KMS-11 (cell line): ENCODE data around the gene BEST1.

Experiments
- H2AFZ ChIP-seq: fragments of 200-600 bp; sonication (generic); 2 replicates; pipeline ENCODE4 v1.6.1; 2016; ENCODE audit warnings: antibody characterized with exemption, mixed run types, low read depth
- H3K27ac ChIP-seq: fragments of 200-600 bp; sonication (generic); 2 replicates; pipeline ENCODE4 v1.6.1; 2016; ENCODE audit warnings: mild to moderate bottlenecking, mixed run types
- H3K27me3 ChIP-seq: fragments of 200-600 bp; sonication (generic); 2 replicates; pipeline ENCODE4 v1.6.1; 2017; ENCODE audit warnings: mild to moderate bottlenecking, low read depth, mixed run types, moderate library complexity; ENCODE audit not compliant: insufficient read depth
- H3K36me3 ChIP-seq: fragments of 200-600 bp; sonication (generic); 2 replicates; pipeline ENCODE4 v1.6.1; 2017; ENCODE audit warnings: mild to moderate bottlenecking, mixed run types; ENCODE audit not compliant: insufficient read depth
- H3K4me1 ChIP-seq: fragments of 200-600 bp; sonication (generic); 2 replicates; pipeline ENCODE4 v1.6.1; 2016; ENCODE audit warnings: mild to moderate bottlenecking, low read depth, mixed run types; ENCODE audit not compliant: poor library complexity, severe bottlenecking
- H3K4me2 ChIP-seq: fragments of 200-600 bp; sonication (generic); 2 replicates; pipeline ENCODE4 v1.7.0; 2016; ENCODE audit warnings: mild to moderate bottlenecking, mixed run types
- H3K4me3 ChIP-seq: fragments of 200-600 bp; sonication (generic); IDR thresholded peaks from 2 replicates; pipeline ENCODE4 v1.6.1; 2017; ENCODE audit warnings: low read depth, low read length, mixed read lengths; ENCODE audit not compliant: insufficient read depth
- H3K79me2 ChIP-seq: fragments of 200-600 bp; sonication (generic); 2 replicates; pipeline ENCODE4 v1.6.1; 2016; ENCODE audit warnings: low read depth, mixed run types; ENCODE audit not compliant: insufficient read depth
- H3K9ac ChIP-seq: fragments of 200-600 bp; sonication (generic); 2 replicates; pipeline ENCODE4 v1.6.1; 2016; ENCODE audit warnings: mild to moderate bottlenecking, mixed run types
- H4K20me1 ChIP-seq: fragments of 200-600 bp; sonication (generic); 2 replicates; pipeline ENCODE4 v1.6.1; 2016; ENCODE audit warnings: mild to moderate bottlenecking, mixed run types; ENCODE audit not compliant: insufficient read depth
- CTCF ChIP-seq: fragments of 200-600 bp; sonication (generic); conservative IDR thresholded peaks from 2 replicates; pipeline ENCODE4 v1.6.1; 2017; ENCODE audit warnings: low read depth, mild to moderate bottlenecking, antibody characterized with exemption, low read length, moderate library complexity, mixed read lengths

The BEST1 gene

GRCh38 chr11:61904539-61905048 lies 45.6 kb upstream of the BEST1 start:
- no peaks in the 10 kb centered on the region for H4K20me1 ChIP-seq
- no peak overlapping the region for H3K27ac ChIP-seq
- no peak overlapping the region for H3K4me2 ChIP-seq
- no peak for TF ChIP-seq CTCF
- no peak overlapping the region for H3K9ac ChIP-seq
- peaks cover 17% of the 10 kb centered on the region for H3K4me1 ChIP-seq
- no peaks in the 10 kb centered on the region for H3K27me3 ChIP-seq
- no peak overlapping the region for H2AFZ ChIP-seq
- H3K79me2 ChIP-seq = no peaks in the 10 kb centered on the region
- H3K4me3 ChIP-seq = no peak overlapping the region
- H3K36me3 ChIP-seq = no peaks in the 10 kb centered on the region

GRCh38 chr11:61905067-61905696 lies 45.0 kb upstream of the BEST1 start:
- Histone ChIP-seq H3K27me3 (no peaks in the 10 kb centered on the region), H3K36me3 (no peaks in the 10 kb centered on the region), H3K79me2 (no peaks in the 10 kb centered on the region), H3K9ac (no peak overlapping the region), H3K4me2 (no peak overlapping the region), H3K4me1 (peaks cover 20% of the 10 kb centered on the region), H2AFZ (no peak overlapping the region), H3K4me3 (no peak overlapping the region), H4K20me1 (no peaks in the 10 kb centered on the region), H3K27ac (no peak overlapping the region)
- TF ChIP-seq CTCF = no peak

GRCh38 chr11:61905801-61906521 lies 44.2 kb upstream of the BEST1 start:
- Histone ChIP-seq H3K4me3 (no peak overlapping the region), H3K27me3 (no peaks in the 10 kb centered on the region), H3K36me3 (no peaks in the 10 kb centered on the region), H3K9ac (no peak overlapping the region), H4K20me1 (no peaks in the 10 kb centered on the region), H3K79me2 (no peaks in the 10 kb centered on the region), H3K27ac (no peak overlapping the region), H3K4me1 (peaks cover 28% of the 10 kb centered on the region), H2AFZ (no peak overlapping the region), H3K4me2 (no peak overlapping the region)
- TF ChIP-seq CTCF = no peak

- no peak for TF ChIP-seq CTCF
- Histone ChIP-seq H3K27ac (no peak overlapping the region), H3K4me3 (no peak overlapping the region), H3K79me2 (no peaks in the 10 kb centered on the region), H3K36me3 (no peaks in the 10 kb centered on the region), H3K27me3 (no peaks in the 10 kb centered on the region), H3K9ac (no peak overlapping the region), H4K20me1 (no peaks in the 10 kb centered on the region), H3K4me1 (peaks cover 28% of the 10 kb centered on the region), H3K4me2 (no peak overlapping the region), H2AFZ (no peak overlapping the region)
Observed at GRCh38 chr11:61906522-61906909, 43.6 kb upstream of the BEST1 start.
